Epithelial cell of esophagus (primary cell): ENCODE data around the gene SLC6A16.

Experiments
- DNase-seq: peaks from one replicate; pipeline ENCODE4 v3.0.0; 2010; ENCODE audit warnings: low read depth
- H3K4me3 ChIP-seq: 2 replicates; pipeline ENCODE4 v1.5.1; 2011; ENCODE audit warnings: mild to moderate bottlenecking, low read length, control low read depth
- TF ChIP-seq, protein P1 (sequence below): IDR thresholded peaks from 2 replicates; pipeline ENCODE4 v1.5.1; 2011; ENCODE audit warnings: low read depth, mild to moderate bottlenecking, low read length, control low read depth, inconsistent platforms; ENCODE audit not compliant: insufficient read depth; ENCODE audit errors: missing control alignments

SLC6A16 gene

GRCh38 chr19:49356382-49356781, 31.4 kb upstream of the SLC6A16 start:
- DNase-seq, result no peak
- TF ChIP-seq, protein P1, sequence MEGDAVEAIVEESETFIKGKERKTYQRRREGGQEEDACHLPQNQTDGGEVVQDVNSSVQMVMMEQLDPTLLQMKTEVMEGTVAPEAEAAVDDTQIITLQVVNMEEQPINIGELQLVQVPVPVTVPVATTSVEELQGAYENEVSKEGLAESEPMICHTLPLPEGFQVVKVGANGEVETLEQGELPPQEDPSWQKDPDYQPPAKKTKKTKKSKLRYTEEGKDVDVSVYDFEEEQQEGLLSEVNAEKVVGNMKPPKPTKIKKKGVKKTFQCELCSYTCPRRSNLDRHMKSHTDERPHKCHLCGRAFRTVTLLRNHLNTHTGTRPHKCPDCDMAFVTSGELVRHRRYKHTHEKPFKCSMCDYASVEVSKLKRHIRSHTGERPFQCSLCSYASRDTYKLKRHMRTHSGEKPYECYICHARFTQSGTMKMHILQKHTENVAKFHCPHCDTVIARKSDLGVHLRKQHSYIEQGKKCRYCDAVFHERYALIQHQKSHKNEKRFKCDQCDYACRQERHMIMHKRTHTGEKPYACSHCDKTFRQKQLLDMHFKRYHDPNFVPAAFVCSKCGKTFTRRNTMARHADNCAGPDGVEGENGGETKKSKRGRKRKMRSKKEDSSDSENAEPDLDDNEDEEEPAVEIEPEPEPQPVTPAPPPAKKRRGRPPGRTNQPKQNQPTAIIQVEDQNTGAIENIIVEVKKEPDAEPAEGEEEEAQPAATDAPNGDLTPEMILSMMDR, result no peak
- H3K4me3 ChIP-seq, result no peak overlapping the region

DNA sequence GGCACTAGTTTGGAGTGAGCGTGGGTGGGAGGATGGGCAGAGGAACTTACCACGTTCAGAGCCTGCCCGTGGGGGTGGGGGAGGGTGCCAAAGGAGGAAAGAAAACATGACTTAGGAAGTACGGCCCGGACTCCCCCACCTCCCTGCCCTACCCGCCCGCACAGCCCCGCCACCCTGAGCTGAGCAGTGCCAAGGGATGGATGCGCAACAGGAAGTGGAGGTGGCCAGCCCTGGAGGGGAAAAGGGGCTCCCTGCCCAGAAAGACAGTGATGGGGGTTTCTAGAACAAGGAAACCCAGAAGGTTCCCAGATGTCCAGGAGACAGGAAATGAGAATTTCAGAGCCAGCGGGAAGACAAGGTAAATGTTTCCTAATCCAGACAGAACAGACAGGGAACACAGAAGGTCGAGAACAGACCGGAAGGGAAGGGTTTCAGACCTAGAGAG, 30.9 kb upstream of the SLC6A16 start:
- no peak for DNase-seq
- no peak overlapping the region for H3K4me3 ChIP-seq
- TF ChIP-seq, protein P1, result no peak

GRCh38 chr19:49349567-49349966, 24.6 kb upstream of the SLC6A16 start:
- DNase-seq, result no peak
- TF ChIP-seq, protein P1, result no peak
- H3K4me3 ChIP-seq, result no peak overlapping the region

DNA sequence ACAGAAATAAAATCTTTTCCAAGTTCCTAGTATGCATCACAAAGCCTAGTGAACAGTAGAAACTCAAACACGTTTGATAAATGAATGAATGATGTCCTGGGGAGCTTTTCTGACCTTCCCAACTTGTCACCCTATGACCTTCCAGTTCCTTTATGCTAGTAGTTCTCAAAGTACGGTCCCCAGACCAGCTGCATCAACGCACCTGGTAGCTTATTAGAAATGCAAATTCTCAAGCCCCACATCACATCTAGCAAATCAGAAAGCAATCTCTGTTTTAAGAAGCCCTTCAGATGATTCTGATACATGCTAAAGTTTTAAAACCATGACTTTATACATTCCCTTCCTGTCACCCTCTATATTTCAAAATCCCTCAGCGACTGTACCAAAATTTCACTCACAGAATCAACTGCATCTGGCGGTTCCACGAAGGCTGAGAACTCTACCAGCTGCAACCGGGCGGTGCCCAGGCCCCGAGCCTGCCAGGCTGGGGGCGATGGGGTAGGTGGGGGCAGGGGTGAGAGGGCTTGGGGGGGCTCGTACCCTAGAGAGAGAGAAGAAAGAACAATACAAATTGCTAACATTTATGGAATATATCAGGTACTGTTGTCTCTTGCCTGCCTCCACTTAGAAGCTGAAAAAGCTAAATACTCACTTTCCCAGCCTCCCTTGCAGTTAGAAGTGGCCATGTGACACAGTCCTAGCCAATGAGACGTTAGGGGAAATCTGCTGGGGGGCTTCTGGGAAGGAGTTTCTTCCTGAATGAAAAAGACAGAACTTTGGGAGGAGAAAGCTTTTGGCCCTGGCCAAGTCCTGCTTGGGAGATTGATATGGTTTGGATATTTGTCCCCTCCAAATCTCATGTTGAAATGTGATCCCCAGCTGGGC, 23.6 kb upstream of the SLC6A16 start:
- TF ChIP-seq, protein P1, result no peak
- H3K4me3 ChIP-seq, result no peak overlapping the region
- no peak for DNase-seq

DNA sequence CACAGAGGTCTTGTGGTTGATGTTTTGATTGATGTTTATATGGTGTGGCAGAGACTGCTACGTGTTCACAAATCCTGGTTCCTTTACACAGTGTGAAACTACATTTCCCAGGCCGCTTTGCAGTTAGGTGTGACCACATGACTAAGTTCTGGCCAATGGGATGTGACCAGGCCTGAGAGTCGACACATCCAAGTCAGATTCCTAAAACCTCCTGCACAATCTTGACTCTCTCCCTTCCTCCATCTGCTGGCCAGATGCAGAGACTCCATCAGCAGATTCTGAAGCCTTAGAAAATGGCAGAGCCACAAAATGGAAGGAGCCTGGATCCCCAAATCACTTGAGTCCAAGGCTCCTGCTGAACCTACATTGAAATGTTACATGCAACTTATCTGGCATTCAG, 22.8 kb upstream of the SLC6A16 start:
- TF ChIP-seq, protein P1, result peak; percentile 38
- peak; percentile 72 for DNase-seq
- no peak overlapping the region for H3K4me3 ChIP-seq

DNA sequence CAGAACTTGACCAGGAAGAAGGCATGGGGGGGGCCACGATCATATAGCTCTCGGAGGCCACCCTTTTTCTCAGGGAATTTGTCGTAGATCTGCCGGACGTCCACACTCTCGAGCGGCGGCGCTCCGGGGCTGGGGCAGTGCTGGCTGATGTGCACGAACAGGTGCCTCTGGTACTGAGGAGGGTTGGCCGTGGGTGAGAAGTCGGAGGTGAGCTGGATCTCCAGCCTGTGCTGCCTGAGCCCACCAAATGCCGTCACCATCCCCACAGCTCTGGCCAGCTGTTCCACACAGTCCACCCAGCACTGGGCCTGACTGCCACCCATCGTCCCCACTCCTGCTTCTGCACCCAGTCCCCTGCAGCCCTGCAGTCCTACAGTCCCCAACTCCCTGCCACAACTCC, 22.2 kb upstream of the SLC6A16 start:
- no peak for DNase-seq
- no peak overlapping the region for H3K4me3 ChIP-seq
- TF ChIP-seq, protein P1, result no peak
